ENCODE measurements around the gene ZC3H12D.
"Not testable (repeated sequence)": the region's sequence is repeated elsewhere in the genome, so short reads cannot be mapped to it uniquely, and the experiment has no call there.

ZC3H12D gene

GRCh38 chr6:149444360-149445094 is 40.3 kb downstream of the ZC3H12D start:
- in situ Hi-C loops (cut with MboI; ENCODE audit: low sequenced_read_pairs) = not testable (repeated sequence)

- in situ Hi-C loops (cut with MboI; ENCODE audit: low sequenced_read_pairs) = no loop called here
Observed at GRCh38 chr6:149443411-149444181, 41.2 kb downstream of the ZC3H12D start.

- in situ Hi-C loops (cut with MboI; ENCODE audit: low sequenced_read_pairs) = no loop called here
Observed at GRCh38 chr6:149441740-149442139, 43.1 kb downstream of the ZC3H12D start.

GRCh38 chr6:149440735-149441671 is 43.8 kb downstream of the ZC3H12D start:
- in situ Hi-C loops (cut with MboI; ENCODE audit: low sequenced_read_pairs) = no loop called here

GRCh38 chr6:149439626-149440025 is 45.2 kb downstream of the ZC3H12D start:
- in situ Hi-C loops (cut with MboI; ENCODE audit: low sequenced_read_pairs) = no loop called here

GRCh38 chr6:149438855-149439254 is 46.0 kb downstream of the ZC3H12D start:
- in situ Hi-C loops (cut with MboI; ENCODE audit: low sequenced_read_pairs) = no loop called here

- in situ Hi-C loops (cut with MboI; ENCODE audit: low sequenced_read_pairs) = no loop called here
Observed at GRCh38 chr6:149437212-149437611, 47.6 kb downstream of the ZC3H12D start.

- in situ Hi-C loops (cut with MboI; ENCODE audit: low sequenced_read_pairs) = no loop called here
Observed at GRCh38 chr6:149436647-149437046, 48.2 kb downstream of the ZC3H12D start.

- in situ Hi-C loops (cut with MboI; ENCODE audit: low sequenced_read_pairs) = no loop called here
Observed at GRCh38 chr6:149435919-149436586, 48.8 kb downstream of the ZC3H12D start.

GRCh38 chr6:149433881-149434280 is 50.9 kb downstream of the ZC3H12D start:
- in situ Hi-C loops (cut with MboI; ENCODE audit: low sequenced_read_pairs) = no loop called here

- in situ Hi-C loops (cut with MboI; ENCODE audit: low sequenced_read_pairs) = no loop called here
Observed at GRCh38 chr6:149433405-149433804, 51.4 kb downstream of the ZC3H12D start.

GRCh38 chr6:149431905-149432775 is 52.7 kb downstream of the ZC3H12D start:
- in situ Hi-C loops (cut with MboI; ENCODE audit: low sequenced_read_pairs) = no loop called here

GRCh38 chr6:149429427-149430360 is 55.1 kb downstream of the ZC3H12D start:
- in situ Hi-C loops (cut with MboI; ENCODE audit: low sequenced_read_pairs) = loop anchor here (10.0 kb wide), 1 partner anchor 345 kb away; no protein-coding TSS in a partner anchor

- in situ Hi-C loops (cut with MboI; ENCODE audit: low sequenced_read_pairs) = loop anchor here (10.0 kb wide), 1 partner anchor 344 kb away; no protein-coding TSS in a partner anchor
Observed at GRCh38 chr6:149428606-149429005, 56.2 kb downstream of the ZC3H12D start.

- in situ Hi-C loops (cut with MboI; ENCODE audit: low sequenced_read_pairs) = loop anchor here (10.0 kb wide), 1 partner anchor 341 kb away; no protein-coding TSS in a partner anchor
Observed at GRCh38 chr6:149425754-149426153, 59.1 kb downstream of the ZC3H12D start.

- in situ Hi-C loops (cut with MboI; ENCODE audit: low sequenced_read_pairs) = loop anchor here (10.0 kb wide), 1 partner anchor 340 kb away; no protein-coding TSS in a partner anchor
Observed at GRCh38 chr6:149425224-149425623, 59.6 kb downstream of the ZC3H12D start.

- in situ Hi-C loops (cut with MboI; ENCODE audit: low sequenced_read_pairs) = loop anchor here (10.0 to 25.0 kb wide), 2 partner anchors 237 to 339 kb away; no protein-coding TSS in a partner anchor
Observed at GRCh38 chr6:149423964-149424440, 60.8 kb downstream of the ZC3H12D start.

GRCh38 chr6:149422581-149422980 is 62.2 kb downstream of the ZC3H12D start:
- in situ Hi-C loops (cut with MboI; ENCODE audit: low sequenced_read_pairs) = loop anchor here (10.0 to 25.0 kb wide), 2 partner anchors 235 to 338 kb away; no protein-coding TSS in a partner anchor

Measured in HL-60/S4 treated with phorbol 12-myristate 13-acetate at 8.2 ng/mL for 4 days and 3 days (cell line).